Small intestine (tissue), 7 donors: ENCODE measurements around the gene CFAP57. TPM values are rescaled to one million over a fixed set of nuclear protein-coding genes. Genes with fewer than 3 reads are reported as not detected.

Experiments
- DNase-seq, 2 donors: peaks; one replicate each; pipeline versions ENCODE4 v3.0.0 to v3.0.0-alpha.2; 2013
- FAIRE-seq: peaks from 2 replicates; lab custom pipeline; 2012; peaks lifted over from hg19 to GRCh38; lab: Jason Lieb, UNC
- H3K27ac ChIP-seq, 3 donors: one replicate each; pipeline ENCODE4 v1.5.1; 2013; ENCODE audit warnings: low read length in 2 of 3, mild to moderate bottlenecking in 2 of 3, control low read depth in 1 of 3, inconsistent platforms in 1 of 3, low read depth in 1 of 3, moderate library complexity in 1 of 3
- H3K27me3 ChIP-seq, 3 donors: one replicate each; pipeline ENCODE4 v1.6.1; 2013; ENCODE audit warnings: low read length in 3 of 3, inconsistent platforms in 1 of 3; ENCODE audit not compliant: control insufficient read depth in 3 of 3, insufficient read depth in 3 of 3
- H3K36me3 ChIP-seq, 3 donors: one replicate each; pipeline ENCODE4 v1.6.1; 2013; ENCODE audit warnings: low read length in 3 of 3, inconsistent platforms in 1 of 3, low read depth in 1 of 3, mild to moderate bottlenecking in 1 of 3, moderate library complexity in 1 of 3; ENCODE audit not compliant: control insufficient read depth in 3 of 3, insufficient read depth in 2 of 3
- H3K4me1 ChIP-seq, 3 donors: one replicate each; pipeline ENCODE4 v1.6.1; 2013; ENCODE audit warnings: low read length in 2 of 3, inconsistent platforms in 1 of 3, low read depth in 1 of 3, mild to moderate bottlenecking in 1 of 3, moderate library complexity in 1 of 3; ENCODE audit not compliant: control insufficient read depth in 3 of 3, insufficient read depth in 2 of 3
- H3K4me3 ChIP-seq, 3 donors: one replicate each; pipeline ENCODE4 v1.5.1; 2013; ENCODE audit warnings: low read length in 3 of 3, control low read depth in 1 of 3, inconsistent platforms in 1 of 3, low read depth in 1 of 3, mild to moderate bottlenecking in 1 of 3, moderate library complexity in 1 of 3
- H3K9me3 ChIP-seq, 2 donors: one replicate each; pipeline ENCODE4 v1.6.1; 2013; ENCODE audit warnings: low read depth in 1 of 2, low read length in 1 of 2; ENCODE audit not compliant: control insufficient read depth in 2 of 2, insufficient read depth in 1 of 2
- WGBS, 3 donors: extraction: QIAGEN DNeasy Blood & Tissue Kit; methylation state at CpG; one replicate each; pipeline ENCODE4 v1.1.7; 2013; 5-methylcytosine and 5-hydroxymethylcytosine counted together
- polyA plus RNA-seq, 4 donors: library from polyadenylated mRNA; stranded (reverse) in 3 of 4; unstranded in 1 of 4; fragments of 200-250 nt in 3 of 4; fragments of 120-200 nt in 1 of 4; gene quantifications; one replicate each; pipeline versions ENCODE4 v1.2.1 to v1.2.3, GENCODE V29; 2013
- donor health status: healthy with polysubstance abuse.
- donor health status: control.
- donor health status: control.
- donor health status: Bipolar disorder and iron deficiency.
- donor health status: healthy.

Gene CFAP57
- polyA plus RNA-seq, 4 donors, result 0.03 to 0.31 TPM; not detected in 2

DNA sequence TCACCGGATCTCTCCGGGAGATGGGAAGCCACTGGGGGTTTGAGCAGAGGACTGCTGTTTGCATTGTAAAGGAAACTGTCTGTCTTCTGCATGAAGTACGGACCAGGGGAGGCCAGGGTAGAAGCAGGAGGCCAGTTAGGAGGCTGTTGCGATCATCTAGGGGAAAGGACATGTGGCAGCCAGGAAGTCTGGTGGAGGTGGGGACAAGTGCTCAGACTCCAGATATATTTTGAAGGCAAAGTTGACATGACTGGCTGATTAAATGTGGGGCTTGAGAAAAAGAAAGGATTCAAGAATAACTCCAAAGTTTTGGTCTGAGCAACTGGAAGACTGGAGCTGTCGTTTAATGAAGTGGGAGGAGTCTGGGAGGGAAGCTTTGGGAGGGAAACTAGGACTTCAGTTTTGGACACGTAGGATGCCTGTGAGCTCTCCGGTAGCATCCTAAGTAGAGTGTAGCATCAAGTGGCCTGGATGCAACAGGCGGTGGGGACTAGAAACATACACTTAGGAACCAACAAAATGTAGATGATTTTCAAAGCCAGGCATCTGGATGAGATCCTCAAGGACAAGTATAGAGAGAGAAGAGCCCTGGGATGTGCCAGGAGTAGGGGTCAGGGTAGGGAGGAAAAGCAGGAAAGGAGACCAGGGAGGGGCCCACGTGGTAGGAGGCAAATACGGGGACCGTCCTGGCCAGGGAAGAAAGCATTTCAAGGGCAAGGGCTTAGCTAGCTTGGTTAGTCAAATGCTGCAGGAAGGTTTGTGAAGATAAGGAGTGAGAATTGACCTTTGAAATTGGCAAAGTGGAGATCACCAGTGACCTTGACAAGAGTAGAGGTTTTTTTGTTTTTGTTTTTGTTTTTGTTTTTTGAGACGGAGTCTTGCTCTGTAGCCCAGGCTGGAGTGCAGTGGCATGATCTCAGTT is 116.9 kb downstream of the CFAP57 start:
- WGBS, 3 donors, result 53 to 70% (median 63%) methylated on average over 12 of the region's 12 CpGs
- Histone ChIP-seq H3K4me1 (peaks cover 0 to 28% (median 2%) of the 10 kb centered on the region in 3 donors), H3K36me3 (no peaks in the 10 kb centered on the region), H3K9me3 (no peaks in the 10 kb centered on the region), H3K27ac (peak overlapping the region in 1 of 3 donors; percentile 42), H3K27me3 (no peaks in the 10 kb centered on the region), H3K4me3 (no peak overlapping the region)
- FAIRE-seq (no peak), DNase-seq (peak; percentile 30 to 62)

DNA sequence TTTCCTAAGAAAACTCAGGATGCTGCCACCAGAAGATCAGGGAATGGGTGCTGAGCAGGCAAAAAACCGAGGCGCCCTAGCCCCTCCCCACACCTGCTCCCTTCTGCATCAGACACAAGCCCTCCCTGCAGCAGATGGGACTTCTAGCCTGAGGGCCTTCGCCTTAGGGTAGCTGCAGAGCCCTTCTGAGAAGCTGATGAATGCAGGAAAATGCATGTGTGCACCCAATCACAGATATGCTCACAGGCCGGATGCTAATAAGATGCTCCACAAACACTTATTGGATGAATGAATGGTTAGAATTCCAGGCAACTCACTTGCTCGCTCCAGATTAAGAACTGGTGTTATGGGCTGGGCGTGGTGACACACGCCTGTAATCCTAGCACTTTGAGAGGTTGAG is 120.1 kb downstream of the CFAP57 start:
- FAIRE-seq (no peak), DNase-seq (no peak)
- Histone ChIP-seq H3K9me3 (no peaks in the 10 kb centered on the region), H3K27me3 (no peaks in the 10 kb centered on the region), H3K4me3 (no peak overlapping the region), H3K36me3 (no peaks in the 10 kb centered on the region), H3K4me1 (peaks cover 0 to 16% (median 0%) of the 10 kb centered on the region in 3 donors), H3K27ac (no peak overlapping the region)
- 68 to 78% (median 75%) methylated on average over 7 of the region's 7 CpGs for WGBS, 3 donors

DNA sequence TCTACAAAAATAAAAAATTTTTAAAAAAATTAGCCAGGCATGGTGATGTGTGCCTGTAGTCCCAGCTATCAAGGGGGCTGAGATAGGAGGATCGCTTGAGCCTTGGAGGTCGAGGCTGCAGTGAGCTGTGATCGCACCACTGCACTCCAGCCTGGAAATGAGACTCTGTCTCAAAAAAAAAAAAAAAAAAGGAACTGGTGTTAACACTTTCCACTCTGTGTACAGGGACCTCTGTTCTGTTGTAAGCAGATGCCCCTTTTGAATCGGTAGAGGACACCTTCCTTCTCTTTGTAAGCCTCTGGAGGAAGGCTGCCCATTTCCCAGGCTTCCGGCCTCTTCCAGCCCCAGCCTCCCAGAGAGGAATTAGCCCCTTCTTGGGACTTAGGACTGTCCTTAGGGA is 120.5 kb downstream of the CFAP57 start:
- Histone ChIP-seq H3K27ac (no peak overlapping the region), H3K4me1 (peaks cover 0 to 16% (median 0%) of the 10 kb centered on the region in 3 donors), H3K9me3 (no peaks in the 10 kb centered on the region), H3K27me3 (no peaks in the 10 kb centered on the region), H3K4me3 (no peak overlapping the region), H3K36me3 (no peaks in the 10 kb centered on the region)
- 82 to 84% (median 82%) methylated on average over 5 of the region's 5 CpGs for WGBS, 3 donors
- no peak for DNase-seq
- FAIRE-seq, result no peak

DNA sequence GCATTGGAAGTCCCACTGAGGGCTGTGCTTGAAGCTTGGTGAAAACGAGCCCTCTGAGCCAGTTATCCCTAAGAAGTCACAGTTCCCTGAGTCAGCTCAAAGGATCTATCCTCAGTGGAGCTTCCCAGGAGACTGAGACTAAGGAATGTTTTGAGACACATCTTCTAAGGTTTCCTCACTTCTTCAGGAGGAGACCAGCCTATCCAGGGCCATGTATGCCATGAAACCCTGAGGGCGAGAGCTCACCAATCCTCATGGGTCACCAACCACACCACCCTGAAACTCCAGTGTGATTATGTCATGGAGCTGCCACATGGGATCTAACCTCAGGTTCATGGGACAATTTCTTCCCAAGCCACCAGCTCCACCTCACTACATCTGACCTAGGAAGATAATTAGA is 121.0 kb downstream of the CFAP57 start:
- no peak for FAIRE-seq
- Histone ChIP-seq H3K36me3 (no peaks in the 10 kb centered on the region), H3K4me3 (no peak overlapping the region), H3K4me1 (peaks cover 0 to 15% (median 0%) of the 10 kb centered on the region in 3 donors), H3K27me3 (no peaks in the 10 kb centered on the region), H3K27ac (no peak overlapping the region), H3K9me3 (no peaks in the 10 kb centered on the region)
- WGBS, 3 donors, result 81 to 85% (median 81%) methylated on average over 2 of the region's 2 CpGs
- DNase-seq, result no peak

DNA sequence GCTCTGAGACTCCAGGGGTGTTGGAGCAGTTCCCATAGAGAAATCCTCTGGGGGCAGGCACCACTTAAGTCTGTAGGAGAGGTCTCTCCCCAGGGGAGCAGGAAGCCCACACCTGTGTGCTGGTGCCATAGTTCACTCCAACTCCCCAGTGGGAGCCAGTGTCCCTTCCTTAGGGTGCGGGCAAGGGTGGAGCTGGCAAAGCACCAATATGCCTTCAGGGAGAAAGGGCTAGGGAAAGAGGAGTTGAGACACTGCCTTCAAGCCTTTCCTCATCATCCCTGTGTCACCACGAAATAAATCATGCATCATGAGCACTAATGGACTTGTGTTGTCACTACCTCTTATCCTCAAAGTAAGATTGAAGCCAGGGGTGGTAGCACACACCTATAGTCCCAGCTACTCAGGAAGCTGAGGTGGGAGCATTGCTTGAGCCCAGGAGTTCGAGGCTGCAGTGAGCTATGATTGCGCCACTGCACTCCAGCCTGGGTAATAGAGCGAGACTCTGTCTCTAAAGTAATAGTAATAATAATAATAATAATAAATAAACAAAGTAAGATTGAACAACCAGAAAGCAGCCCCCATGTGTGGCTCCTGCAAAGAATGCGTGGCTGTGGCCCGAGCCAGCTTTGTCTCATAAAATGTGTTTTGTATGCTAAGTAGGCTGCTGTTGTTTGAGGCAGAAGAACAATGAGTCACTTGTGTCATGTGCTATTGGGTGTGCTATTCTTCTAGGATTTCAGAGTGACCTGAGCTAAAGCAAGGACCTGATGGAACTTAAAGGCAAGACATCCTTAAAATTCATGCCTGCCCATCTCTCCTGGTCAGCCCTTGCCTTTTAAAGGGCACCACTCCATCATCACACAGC is 122.0 kb downstream of the CFAP57 start:
- Histone ChIP-seq H3K27ac (peak overlapping the region in 2 of 3 donors; percentile 1 to 33), H3K9me3 (no peaks in the 10 kb centered on the region), H3K27me3 (no peaks in the 10 kb centered on the region), H3K4me3 (no peak overlapping the region), H3K4me1 (peaks cover 0 to 7% (median 0%) of the 10 kb centered on the region in 3 donors), H3K36me3 (no peaks in the 10 kb centered on the region)
- 53 to 69% (median 63%) methylated on average over 7 of the region's 7 CpGs for WGBS, 3 donors
- FAIRE-seq, result no peak
- DNase-seq, result peak in 1 of 2 donors; percentile 86

DNA sequence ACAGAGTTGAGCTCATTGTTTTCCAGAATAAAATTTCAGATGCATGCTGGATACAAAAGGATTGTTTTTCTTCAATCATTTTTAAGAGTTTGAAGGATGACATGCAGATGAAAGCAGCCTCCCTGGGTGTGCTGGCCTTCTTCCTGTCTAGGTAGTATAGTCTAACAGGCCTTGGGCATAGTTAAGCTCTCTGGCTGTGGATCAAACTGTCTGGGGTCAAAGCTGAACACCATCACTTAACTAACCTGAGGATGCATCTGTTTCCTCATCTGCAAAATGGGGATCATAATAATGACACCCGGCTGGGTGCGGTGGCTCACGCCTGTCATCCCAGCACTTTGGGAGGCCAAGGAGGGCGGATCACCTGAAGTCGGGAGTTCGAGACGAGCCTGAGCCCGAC is 122.6 kb downstream of the CFAP57 start:
- DNase-seq (no peak), FAIRE-seq (no peak)
- Histone ChIP-seq H3K9me3 (no peaks in the 10 kb centered on the region), H3K36me3 (no peaks in the 10 kb centered on the region), H3K27ac (peak overlapping the region in 1 of 3 donors; percentile 18), H3K4me1 (peaks cover 0 to 5% (median 0%) of the 10 kb centered on the region in 3 donors), H3K27me3 (no peaks in the 10 kb centered on the region), H3K4me3 (no peak overlapping the region)
- 87 to 93% (median 87%) methylated on average over 8 of the region's 8 CpGs for WGBS, 3 donors

DNA sequence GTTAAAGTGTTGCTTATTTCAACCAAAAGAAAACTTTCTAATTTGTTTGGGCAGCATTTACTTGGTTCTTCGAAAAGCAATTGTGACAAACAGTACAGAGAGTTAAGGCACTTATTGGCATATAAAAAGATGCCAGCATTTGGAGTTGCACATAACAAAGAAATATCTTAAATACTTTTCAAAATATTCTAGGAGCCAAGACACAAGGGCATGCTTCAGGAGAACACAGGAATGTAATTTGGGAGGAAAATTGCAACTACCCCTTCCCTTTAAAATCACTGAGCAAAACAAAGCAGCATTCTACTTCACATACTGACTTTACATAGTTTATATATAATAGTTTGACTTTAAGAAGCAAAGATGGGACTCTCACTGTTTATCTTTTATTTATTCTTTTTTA is 124.1 kb downstream of the CFAP57 start:
- WGBS, 3 donors, result 70 to 91% (median 82%) methylated on average over 1 of the region's 1 CpG
- no peaks in the 10 kb centered on the region for H3K9me3 ChIP-seq
- no peaks in the 10 kb centered on the region for H3K27me3 ChIP-seq
- H3K36me3 ChIP-seq, result no peaks in the 10 kb centered on the region
- FAIRE-seq, result no peak
- H3K27ac ChIP-seq, result no peak overlapping the region
- DNase-seq, result no peak
- H3K4me3 ChIP-seq, result no peak overlapping the region
- H3K4me1 ChIP-seq, result peaks cover 0 to 5% (median 0%) of the 10 kb centered on the region in 3 donors

DNA sequence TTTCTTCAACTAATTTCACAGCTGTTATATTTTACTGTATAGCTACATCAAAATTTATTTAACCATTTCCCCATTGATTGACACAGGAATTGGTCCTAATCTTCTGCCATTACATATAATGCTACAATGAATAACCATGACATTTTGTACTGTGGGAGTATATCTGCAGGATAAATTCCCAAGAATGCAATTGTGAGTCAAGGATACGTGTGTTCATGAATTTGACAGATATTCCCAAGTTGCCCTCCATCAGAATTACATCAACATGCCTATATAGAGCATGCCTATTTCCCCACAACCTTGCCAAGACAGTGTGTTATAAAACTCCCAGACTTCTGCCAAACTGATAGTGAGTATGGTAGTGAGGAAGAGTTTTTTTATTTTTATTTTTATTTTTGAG is 125.9 kb downstream of the CFAP57 start:
- H3K4me3 ChIP-seq, result no peak overlapping the region
- H3K27ac ChIP-seq, result no peak overlapping the region
- no peaks in the 10 kb centered on the region for H3K36me3 ChIP-seq
- DNase-seq, result no peak
- peaks cover 0 to 13% (median 0%) of the 10 kb centered on the region in 3 donors for H3K4me1 ChIP-seq
- H3K27me3 ChIP-seq, result no peaks in the 10 kb centered on the region
- H3K9me3 ChIP-seq, result no peaks in the 10 kb centered on the region
- FAIRE-seq, result no peak
- WGBS, 3 donors, result 72 to 90% (median 78%) methylated on average over 1 of the region's 1 CpG
